ENCODE data around the gene OXER1. TPM values are rescaled to one million over a fixed set of nuclear protein-coding genes. Genes with fewer than 3 reads are reported as not detected.
A peak's percentile ranks its signal among the peaks of the same experiment; 100 is the strongest.

Gene OXER1
- total RNA-seq, 1 donor from 2014 or later = 1.8 TPM

DNA sequence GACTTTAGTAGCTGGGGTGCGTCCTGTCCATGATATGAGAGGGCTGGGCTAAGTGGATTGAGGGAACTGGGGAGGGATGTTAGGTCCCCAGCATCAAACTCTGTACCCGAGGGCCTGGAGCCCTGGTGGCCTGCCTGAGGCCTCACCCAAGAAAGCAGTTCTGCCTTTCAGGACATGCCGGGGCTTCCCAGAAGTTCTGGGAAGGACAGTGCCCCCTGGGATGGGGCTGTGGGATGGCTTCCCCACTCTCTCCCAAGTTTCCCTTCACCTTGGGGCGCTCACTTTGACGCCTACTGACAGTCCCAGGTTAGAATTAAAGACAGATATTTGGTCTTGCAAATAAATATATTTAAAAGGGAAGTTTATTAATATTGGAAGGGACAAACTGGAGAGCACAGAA is 1.8 kb downstream of the OXER1 start:
- no peak for DNase-seq (ENCODE audit: low read depth, low spot score)
- Mint-ChIP-seq H3K9me3 (no peaks in the 10 kb centered on the region), H3K4me1 (no peaks in the 10 kb centered on the region)

DNA sequence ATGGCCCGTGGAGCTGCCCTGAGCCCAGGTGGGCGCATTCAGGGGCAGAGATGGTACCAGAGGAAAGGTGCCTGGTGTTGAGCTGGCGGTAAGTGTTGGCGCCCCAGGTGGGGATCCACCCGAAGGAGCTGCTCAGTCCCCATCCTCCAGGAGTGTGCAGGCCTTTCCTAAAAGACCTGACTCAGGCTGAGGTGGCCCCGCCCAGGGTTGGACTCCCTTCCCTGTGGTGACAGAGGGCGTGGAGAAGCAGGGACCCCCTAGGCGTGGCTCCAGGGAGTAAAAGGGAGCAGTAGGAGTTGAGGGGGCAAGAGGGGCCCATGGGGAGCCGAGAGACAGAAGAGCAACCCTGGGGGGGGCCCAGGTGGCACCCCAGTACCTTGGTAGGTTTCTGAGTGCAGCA is 2.4 kb downstream of the OXER1 start:
- no peak overlapping the region for H3K27ac Mint-ChIP-seq (ENCODE audit: unreplicated experiment)
- H3K27me3 Mint-ChIP-seq (ENCODE audit: low read depth) = no peaks in the 10 kb centered on the region
- DNase-seq (ENCODE audit: low read depth, low spot score) = no peak
- no peaks in the 10 kb centered on the region for H3K9me3 Mint-ChIP-seq
- no peak overlapping the region for H3K4me3 Mint-ChIP-seq
- H3K36me3 Mint-ChIP-seq (ENCODE audit: low read depth) = peaks cover 4% of the 10 kb centered on the region
- TF ChIP-seq, protein P1, sequence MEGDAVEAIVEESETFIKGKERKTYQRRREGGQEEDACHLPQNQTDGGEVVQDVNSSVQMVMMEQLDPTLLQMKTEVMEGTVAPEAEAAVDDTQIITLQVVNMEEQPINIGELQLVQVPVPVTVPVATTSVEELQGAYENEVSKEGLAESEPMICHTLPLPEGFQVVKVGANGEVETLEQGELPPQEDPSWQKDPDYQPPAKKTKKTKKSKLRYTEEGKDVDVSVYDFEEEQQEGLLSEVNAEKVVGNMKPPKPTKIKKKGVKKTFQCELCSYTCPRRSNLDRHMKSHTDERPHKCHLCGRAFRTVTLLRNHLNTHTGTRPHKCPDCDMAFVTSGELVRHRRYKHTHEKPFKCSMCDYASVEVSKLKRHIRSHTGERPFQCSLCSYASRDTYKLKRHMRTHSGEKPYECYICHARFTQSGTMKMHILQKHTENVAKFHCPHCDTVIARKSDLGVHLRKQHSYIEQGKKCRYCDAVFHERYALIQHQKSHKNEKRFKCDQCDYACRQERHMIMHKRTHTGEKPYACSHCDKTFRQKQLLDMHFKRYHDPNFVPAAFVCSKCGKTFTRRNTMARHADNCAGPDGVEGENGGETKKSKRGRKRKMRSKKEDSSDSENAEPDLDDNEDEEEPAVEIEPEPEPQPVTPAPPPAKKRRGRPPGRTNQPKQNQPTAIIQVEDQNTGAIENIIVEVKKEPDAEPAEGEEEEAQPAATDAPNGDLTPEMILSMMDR (conservative IDR thresholded peaks at IDR 0.05) = no peak
- H3K4me1 Mint-ChIP-seq = peaks cover 3% of the 10 kb centered on the region

More for the DNA sequence above, 1.8 kb downstream of the OXER1 start:
- H3K36me3 Mint-ChIP-seq (ENCODE audit: low read depth) = peaks cover 4% of the 10 kb centered on the region
- no peaks in the 10 kb centered on the region for H3K27me3 Mint-ChIP-seq (ENCODE audit: low read depth)
- TF ChIP-seq, protein P1 (conservative IDR thresholded peaks at IDR 0.05) = no peak
- H3K4me3 Mint-ChIP-seq = no peak overlapping the region
- H3K27ac Mint-ChIP-seq (ENCODE audit: unreplicated experiment) = no peak overlapping the region

DNA sequence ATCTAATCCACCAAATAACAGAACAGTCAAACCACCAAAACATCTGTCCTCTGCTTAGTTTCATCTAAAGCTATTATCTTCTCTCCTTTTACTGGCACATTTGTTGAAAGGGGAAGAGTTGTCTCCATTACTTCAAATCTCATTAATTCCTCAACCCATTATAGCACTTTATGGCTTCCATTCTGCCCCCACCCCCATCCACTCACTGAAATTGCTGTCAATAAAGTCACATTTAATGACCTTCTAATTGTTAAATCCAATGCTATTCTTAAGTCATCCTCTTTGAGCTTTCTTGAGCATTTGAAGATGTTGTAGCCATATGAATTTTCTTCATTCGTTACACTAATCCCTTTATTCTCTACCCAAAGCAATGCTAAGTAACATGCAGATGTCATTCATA is 5.2 kb downstream of the OXER1 start:
- peaks cover 4% of the 10 kb centered on the region for H3K36me3 Mint-ChIP-seq (ENCODE audit: low read depth)
- no peaks in the 10 kb centered on the region for H3K27me3 Mint-ChIP-seq (ENCODE audit: low read depth)
- H3K4me3 Mint-ChIP-seq = no peak overlapping the region
- peaks cover 4% of the 10 kb centered on the region for H3K4me1 Mint-ChIP-seq
- H3K27ac Mint-ChIP-seq (ENCODE audit: unreplicated experiment) = peak overlapping the region; percentile 21
- TF ChIP-seq, protein P1 (conservative IDR thresholded peaks at IDR 0.05) = no peak
- H3K9me3 Mint-ChIP-seq = no peaks in the 10 kb centered on the region
- no peak for DNase-seq (ENCODE audit: low read depth, low spot score)

DNA sequence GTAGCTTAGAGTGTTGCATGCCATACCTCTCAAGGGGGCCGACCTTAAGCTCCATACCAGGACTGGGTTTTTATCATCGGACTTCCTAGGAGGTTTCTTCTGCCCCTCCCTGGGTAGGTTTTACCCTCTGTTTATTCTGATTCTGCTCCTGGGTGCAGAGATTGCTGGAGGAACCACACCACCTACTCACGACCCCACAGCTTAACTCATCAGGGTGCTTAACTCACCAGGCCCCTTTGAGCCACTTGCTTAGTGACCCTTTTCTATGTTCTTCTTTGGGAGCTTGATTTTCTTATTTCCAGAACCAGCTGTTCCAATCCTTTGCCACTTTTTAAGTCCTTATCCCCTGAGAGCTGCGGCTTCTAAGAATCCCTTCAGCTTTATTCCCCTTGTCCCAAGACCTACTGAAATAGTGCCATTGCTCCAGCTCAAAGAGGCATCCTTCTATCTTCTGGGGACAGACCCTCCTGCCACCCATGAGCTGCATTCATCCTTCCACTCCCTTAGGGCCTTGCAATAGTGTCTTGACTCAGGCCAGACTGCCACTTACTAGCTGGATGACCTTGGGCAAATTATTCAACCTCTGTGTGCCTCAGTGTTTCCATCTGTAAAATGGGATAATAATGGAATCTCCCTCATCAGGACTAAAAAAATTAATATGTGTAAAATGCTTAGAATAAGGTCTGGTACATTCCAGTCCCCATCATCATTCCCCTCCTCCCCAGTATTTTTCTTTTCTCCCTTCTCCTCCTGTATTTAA is 5.8 kb downstream of the OXER1 start:
- peaks cover 4% of the 10 kb centered on the region for H3K4me1 Mint-ChIP-seq
- peaks cover 6% of the 10 kb centered on the region for H3K36me3 Mint-ChIP-seq (ENCODE audit: low read depth)
- no peak for DNase-seq (ENCODE audit: low read depth, low spot score)
- no peaks in the 10 kb centered on the region for H3K27me3 Mint-ChIP-seq (ENCODE audit: low read depth)
- H3K27ac Mint-ChIP-seq (ENCODE audit: unreplicated experiment) = peak overlapping the region; percentile 30
- TF ChIP-seq, protein P1 (conservative IDR thresholded peaks at IDR 0.05) = no peak
- H3K4me3 Mint-ChIP-seq = no peak overlapping the region
- no peaks in the 10 kb centered on the region for H3K9me3 Mint-ChIP-seq

DNA sequence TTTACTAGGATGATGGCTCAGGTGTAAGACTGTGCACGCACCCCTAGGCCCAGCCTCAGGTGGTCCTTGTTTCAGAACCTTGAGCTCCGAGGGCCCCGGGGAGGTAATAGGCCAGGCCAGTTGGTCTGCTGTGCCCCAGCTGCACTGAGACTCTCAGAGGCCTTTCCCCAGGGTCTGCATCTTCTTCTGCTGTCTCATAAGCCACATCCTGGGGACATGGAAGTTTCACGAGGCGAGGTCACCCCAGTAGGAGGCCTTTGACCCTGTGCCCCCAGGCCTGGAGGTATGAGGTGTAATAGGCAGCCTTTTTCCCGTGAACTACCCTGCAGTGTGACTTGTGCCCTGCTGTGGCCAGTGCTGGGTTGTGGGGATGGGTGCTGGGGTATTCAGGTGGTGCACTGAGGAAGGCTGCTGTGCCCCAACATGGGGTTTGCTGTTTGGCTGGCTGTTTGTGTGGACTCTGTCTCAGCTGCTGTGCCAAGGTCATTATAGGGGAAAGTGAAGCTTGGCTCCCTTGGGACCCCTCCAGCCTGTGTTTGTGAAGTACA is 6.9 kb downstream of the OXER1 start:
- Mint-ChIP-seq H3K27me3 (ENCODE audit: low read depth) (no peaks in the 10 kb centered on the region), H3K9me3 (no peaks in the 10 kb centered on the region), H3K4me1 (peaks cover 4% of the 10 kb centered on the region), H3K36me3 (ENCODE audit: low read depth) (peaks cover 3% of the 10 kb centered on the region), H3K27ac (ENCODE audit: unreplicated experiment) (no peak overlapping the region), H3K4me3 (no peak overlapping the region)
- TF ChIP-seq, protein P1 (conservative IDR thresholded peaks at IDR 0.05) = no peak
- DNase-seq (ENCODE audit: low read depth, low spot score) = no peak

All from neural crest cell (in vitro differentiated cells).